ENCODE data around the gene BCL2L12.

GRCh38 chr19:49658139-49658517 is 7.6 kb upstream of the BCL2L12 start:
- TF ChIP-seq CTCF (IDR thresholded peaks at IDR 0.05; ENCODE audit: borderline replicate concordance, extremely low read depth, low read length, poor library complexity, severe bottlenecking) = no peak
- no peak for TF ChIP-seq EZH2 (IDR thresholded peaks at IDR 0.05; ENCODE audit: borderline replicate concordance, low read depth, low read length, severe bottlenecking)

All from DND-41 (cell line).